Measurements from ENCODE around the gene PEAK1. TPM values are rescaled to one million over a fixed set of nuclear protein-coding genes. Genes with fewer than 3 reads are reported as not detected.
A peak's percentile ranks its signal among the peaks of the same experiment; 100 is the strongest.

Gene PEAK1
- total and polyA plus RNA-seq, 9 of the 15 experiments (the other 6 are each of a cell fraction or from before 2014, with no cell fraction given) = 0.99 to 22.4 (median 10.8) TPM

- TF ChIP-seq ADNP (tag; IDR thresholded peaks at IDR 0.05) = no peak
- TF ChIP-seq CEBPG (CRISPR knock-in tag; IDR thresholded peaks at IDR 0.05) = no peak
- peak in 1 of 2 experiments; percentile 33; a peak in 1 of 4 replicates for TF ChIP-seq CEBPG (tag; conservative IDR thresholded peaks at IDR 0.05 in 1 of 2, IDR thresholded peaks at IDR 0.05 in 1 of 2)
- TF ChIP-seq, protein P1, sequence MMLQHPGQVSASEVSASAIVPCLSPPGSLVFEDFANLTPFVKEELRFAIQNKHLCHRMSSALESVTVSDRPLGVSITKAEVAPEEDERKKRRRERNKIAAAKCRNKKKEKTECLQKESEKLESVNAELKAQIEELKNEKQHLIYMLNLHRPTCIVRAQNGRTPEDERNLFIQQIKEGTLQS (IDR thresholded peaks at IDR 0.05) = no peak
- TF ChIP-seq, protein P1 (CRISPR knock-in tag; conservative IDR thresholded peaks at IDR 0.05) = 0 out of 2 replicates have a peak, but pooled peaks have one; percentile 33
- no peak for TF ChIP-seq ZNF232 (CRISPR knock-in tag; IDR thresholded peaks at IDR 0.05)
- no peak for TF ChIP-seq CBX8 (IDR thresholded peaks at IDR 0.05; ENCODE audit: borderline replicate concordance, extremely low read depth, low read depth, low read length, poor library complexity, severe bottlenecking)
- TF ChIP-seq, protein P2, sequence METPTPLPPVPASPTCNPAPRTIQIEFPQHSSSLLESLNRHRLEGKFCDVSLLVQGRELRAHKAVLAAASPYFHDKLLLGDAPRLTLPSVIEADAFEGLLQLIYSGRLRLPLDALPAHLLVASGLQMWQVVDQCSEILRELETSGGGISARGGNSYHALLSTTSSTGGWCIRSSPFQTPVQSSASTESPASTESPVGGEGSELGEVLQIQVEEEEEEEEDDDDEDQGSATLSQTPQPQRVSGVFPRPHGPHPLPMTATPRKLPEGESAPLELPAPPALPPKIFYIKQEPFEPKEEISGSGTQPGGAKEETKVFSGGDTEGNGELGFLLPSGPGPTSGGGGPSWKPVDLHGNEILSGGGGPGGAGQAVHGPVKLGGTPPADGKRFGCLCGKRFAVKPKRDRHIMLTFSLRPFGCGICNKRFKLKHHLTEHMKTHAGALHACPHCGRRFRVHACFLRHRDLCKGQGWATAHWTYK (CRISPR knock-in tag; IDR thresholded peaks at IDR 0.05) = no peak
- TF ChIP-seq SMARCA5 (IDR thresholded peaks at IDR 0.05) = no peak
- TF ChIP-seq EHMT2 (IDR thresholded peaks at IDR 0.05) = no peak
- no peak for TF ChIP-seq ZNF76 (CRISPR knock-in tag; IDR thresholded peaks at IDR 0.05; ENCODE audit: borderline replicate concordance)
- no peak for TF ChIP-seq HINFP (tag; conservative IDR thresholded peaks at IDR 0.05; ENCODE audit: low read depth)
- TF ChIP-seq, protein P3, sequence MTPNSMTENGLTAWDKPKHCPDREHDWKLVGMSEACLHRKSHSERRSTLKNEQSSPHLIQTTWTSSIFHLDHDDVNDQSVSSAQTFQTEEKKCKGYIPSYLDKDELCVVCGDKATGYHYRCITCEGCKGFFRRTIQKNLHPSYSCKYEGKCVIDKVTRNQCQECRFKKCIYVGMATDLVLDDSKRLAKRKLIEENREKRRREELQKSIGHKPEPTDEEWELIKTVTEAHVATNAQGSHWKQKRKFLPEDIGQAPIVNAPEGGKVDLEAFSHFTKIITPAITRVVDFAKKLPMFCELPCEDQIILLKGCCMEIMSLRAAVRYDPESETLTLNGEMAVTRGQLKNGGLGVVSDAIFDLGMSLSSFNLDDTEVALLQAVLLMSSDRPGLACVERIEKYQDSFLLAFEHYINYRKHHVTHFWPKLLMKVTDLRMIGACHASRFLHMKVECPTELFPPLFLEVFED (CRISPR knock-in tag; conservative IDR thresholded peaks at IDR 0.05) = no peak
- TF ChIP-seq GATA2 (CRISPR knock-in tag; IDR thresholded peaks at IDR 0.05) = no peak
- TF ChIP-seq TCF7L2 (IDR thresholded peaks at IDR 0.05; ENCODE audit: low read depth, low read length) = no peak
- no peak for TF ChIP-seq BACH1 (tag; IDR thresholded peaks at IDR 0.05)
- no peak for TF ChIP-seq MAFK (IDR thresholded peaks at IDR 0.05; ENCODE audit: low read length)
- no peak for TF ChIP-seq HOMEZ (CRISPR knock-in tag; IDR thresholded peaks at IDR 0.05)
- no peak for TF ChIP-seq NR0B1 (IDR thresholded peaks at IDR 0.05; ENCODE audit: partially characterized antibody)
Measured at GRCh38 chr15:77066971-77067690, 352.8 kb downstream of the PEAK1 start (continued).

All from K562 (cell line).